Measurements from ENCODE around the gene CD8B.
"Not testable (repeated sequence)": the region's sequence is repeated elsewhere in the genome, so short reads cannot be mapped to it uniquely, and the experiment has no call there.

DNA sequence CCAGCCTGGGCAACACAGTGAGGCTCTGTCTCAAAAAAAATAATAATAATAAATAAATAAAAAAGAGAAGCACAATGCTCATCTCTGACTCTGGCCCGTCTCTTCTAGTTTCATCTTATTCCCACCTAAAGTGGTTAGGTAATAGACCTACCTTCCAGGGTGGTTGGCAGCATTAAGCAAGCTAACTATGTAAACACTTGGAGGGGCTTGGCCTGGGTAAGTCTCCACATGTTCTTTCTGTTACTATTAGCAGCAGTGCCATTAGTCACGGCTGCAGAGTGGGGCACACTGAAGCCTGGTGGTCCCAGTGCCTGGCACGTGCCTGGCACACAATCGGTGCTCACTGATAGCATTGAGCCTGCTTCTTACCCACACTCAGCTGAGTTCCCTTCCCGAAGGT, 4.0 kb downstream of the CD8B start:
- TF ChIP-seq POLR2A (IDR thresholded peaks at IDR 0.05; ENCODE audit: control extremely low read depth in 1 of 2, low read depth in 2 of 2, low read length in 2 of 2); ZNF274 (IDR thresholded peaks at IDR 0.05; ENCODE audit: borderline replicate concordance, extremely low read depth, low read length); POLR2AphosphoS5 (IDR thresholded peaks at IDR 0.05; ENCODE audit: low read depth, low read length); TEAD4 (IDR thresholded peaks at IDR 0.05; ENCODE audit: low read depth, low read length); YY1 (IDR thresholded peaks at IDR 0.05; ENCODE audit: low read depth, low read length); PHF8 (conservative IDR thresholded peaks at IDR 0.05; ENCODE audit: low read depth, low read length); GTF2F1 (IDR thresholded peaks at IDR 0.05; ENCODE audit: borderline replicate concordance, low read depth, low read length); CHD2 (IDR thresholded peaks at IDR 0.05; ENCODE audit: low read length); CREB1 (IDR thresholded peaks at IDR 0.05); BRCA1 (IDR thresholded peaks at IDR 0.05; ENCODE audit: low read depth, low read length): not testable (repeated sequence)
- TF ChIP-seq, protein P1, sequence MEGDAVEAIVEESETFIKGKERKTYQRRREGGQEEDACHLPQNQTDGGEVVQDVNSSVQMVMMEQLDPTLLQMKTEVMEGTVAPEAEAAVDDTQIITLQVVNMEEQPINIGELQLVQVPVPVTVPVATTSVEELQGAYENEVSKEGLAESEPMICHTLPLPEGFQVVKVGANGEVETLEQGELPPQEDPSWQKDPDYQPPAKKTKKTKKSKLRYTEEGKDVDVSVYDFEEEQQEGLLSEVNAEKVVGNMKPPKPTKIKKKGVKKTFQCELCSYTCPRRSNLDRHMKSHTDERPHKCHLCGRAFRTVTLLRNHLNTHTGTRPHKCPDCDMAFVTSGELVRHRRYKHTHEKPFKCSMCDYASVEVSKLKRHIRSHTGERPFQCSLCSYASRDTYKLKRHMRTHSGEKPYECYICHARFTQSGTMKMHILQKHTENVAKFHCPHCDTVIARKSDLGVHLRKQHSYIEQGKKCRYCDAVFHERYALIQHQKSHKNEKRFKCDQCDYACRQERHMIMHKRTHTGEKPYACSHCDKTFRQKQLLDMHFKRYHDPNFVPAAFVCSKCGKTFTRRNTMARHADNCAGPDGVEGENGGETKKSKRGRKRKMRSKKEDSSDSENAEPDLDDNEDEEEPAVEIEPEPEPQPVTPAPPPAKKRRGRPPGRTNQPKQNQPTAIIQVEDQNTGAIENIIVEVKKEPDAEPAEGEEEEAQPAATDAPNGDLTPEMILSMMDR (IDR thresholded peaks at IDR 0.05; ENCODE audit: control extremely low read depth in 1 of 3, insufficient read depth in 1 of 3, low read depth in 1 of 3, low read length in 3 of 3), result not testable (repeated sequence)
- TF ChIP-seq, protein P2, sequence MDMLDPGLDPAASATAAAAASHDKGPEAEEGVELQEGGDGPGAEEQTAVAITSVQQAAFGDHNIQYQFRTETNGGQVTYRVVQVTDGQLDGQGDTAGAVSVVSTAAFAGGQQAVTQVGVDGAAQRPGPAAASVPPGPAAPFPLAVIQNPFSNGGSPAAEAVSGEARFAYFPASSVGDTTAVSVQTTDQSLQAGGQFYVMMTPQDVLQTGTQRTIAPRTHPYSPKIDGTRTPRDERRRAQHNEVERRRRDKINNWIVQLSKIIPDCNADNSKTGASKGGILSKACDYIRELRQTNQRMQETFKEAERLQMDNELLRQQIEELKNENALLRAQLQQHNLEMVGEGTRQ (IDR thresholded peaks at IDR 0.05; ENCODE audit: low read length), result not testable (repeated sequence)
- TF ChIP-seq, protein P3, sequence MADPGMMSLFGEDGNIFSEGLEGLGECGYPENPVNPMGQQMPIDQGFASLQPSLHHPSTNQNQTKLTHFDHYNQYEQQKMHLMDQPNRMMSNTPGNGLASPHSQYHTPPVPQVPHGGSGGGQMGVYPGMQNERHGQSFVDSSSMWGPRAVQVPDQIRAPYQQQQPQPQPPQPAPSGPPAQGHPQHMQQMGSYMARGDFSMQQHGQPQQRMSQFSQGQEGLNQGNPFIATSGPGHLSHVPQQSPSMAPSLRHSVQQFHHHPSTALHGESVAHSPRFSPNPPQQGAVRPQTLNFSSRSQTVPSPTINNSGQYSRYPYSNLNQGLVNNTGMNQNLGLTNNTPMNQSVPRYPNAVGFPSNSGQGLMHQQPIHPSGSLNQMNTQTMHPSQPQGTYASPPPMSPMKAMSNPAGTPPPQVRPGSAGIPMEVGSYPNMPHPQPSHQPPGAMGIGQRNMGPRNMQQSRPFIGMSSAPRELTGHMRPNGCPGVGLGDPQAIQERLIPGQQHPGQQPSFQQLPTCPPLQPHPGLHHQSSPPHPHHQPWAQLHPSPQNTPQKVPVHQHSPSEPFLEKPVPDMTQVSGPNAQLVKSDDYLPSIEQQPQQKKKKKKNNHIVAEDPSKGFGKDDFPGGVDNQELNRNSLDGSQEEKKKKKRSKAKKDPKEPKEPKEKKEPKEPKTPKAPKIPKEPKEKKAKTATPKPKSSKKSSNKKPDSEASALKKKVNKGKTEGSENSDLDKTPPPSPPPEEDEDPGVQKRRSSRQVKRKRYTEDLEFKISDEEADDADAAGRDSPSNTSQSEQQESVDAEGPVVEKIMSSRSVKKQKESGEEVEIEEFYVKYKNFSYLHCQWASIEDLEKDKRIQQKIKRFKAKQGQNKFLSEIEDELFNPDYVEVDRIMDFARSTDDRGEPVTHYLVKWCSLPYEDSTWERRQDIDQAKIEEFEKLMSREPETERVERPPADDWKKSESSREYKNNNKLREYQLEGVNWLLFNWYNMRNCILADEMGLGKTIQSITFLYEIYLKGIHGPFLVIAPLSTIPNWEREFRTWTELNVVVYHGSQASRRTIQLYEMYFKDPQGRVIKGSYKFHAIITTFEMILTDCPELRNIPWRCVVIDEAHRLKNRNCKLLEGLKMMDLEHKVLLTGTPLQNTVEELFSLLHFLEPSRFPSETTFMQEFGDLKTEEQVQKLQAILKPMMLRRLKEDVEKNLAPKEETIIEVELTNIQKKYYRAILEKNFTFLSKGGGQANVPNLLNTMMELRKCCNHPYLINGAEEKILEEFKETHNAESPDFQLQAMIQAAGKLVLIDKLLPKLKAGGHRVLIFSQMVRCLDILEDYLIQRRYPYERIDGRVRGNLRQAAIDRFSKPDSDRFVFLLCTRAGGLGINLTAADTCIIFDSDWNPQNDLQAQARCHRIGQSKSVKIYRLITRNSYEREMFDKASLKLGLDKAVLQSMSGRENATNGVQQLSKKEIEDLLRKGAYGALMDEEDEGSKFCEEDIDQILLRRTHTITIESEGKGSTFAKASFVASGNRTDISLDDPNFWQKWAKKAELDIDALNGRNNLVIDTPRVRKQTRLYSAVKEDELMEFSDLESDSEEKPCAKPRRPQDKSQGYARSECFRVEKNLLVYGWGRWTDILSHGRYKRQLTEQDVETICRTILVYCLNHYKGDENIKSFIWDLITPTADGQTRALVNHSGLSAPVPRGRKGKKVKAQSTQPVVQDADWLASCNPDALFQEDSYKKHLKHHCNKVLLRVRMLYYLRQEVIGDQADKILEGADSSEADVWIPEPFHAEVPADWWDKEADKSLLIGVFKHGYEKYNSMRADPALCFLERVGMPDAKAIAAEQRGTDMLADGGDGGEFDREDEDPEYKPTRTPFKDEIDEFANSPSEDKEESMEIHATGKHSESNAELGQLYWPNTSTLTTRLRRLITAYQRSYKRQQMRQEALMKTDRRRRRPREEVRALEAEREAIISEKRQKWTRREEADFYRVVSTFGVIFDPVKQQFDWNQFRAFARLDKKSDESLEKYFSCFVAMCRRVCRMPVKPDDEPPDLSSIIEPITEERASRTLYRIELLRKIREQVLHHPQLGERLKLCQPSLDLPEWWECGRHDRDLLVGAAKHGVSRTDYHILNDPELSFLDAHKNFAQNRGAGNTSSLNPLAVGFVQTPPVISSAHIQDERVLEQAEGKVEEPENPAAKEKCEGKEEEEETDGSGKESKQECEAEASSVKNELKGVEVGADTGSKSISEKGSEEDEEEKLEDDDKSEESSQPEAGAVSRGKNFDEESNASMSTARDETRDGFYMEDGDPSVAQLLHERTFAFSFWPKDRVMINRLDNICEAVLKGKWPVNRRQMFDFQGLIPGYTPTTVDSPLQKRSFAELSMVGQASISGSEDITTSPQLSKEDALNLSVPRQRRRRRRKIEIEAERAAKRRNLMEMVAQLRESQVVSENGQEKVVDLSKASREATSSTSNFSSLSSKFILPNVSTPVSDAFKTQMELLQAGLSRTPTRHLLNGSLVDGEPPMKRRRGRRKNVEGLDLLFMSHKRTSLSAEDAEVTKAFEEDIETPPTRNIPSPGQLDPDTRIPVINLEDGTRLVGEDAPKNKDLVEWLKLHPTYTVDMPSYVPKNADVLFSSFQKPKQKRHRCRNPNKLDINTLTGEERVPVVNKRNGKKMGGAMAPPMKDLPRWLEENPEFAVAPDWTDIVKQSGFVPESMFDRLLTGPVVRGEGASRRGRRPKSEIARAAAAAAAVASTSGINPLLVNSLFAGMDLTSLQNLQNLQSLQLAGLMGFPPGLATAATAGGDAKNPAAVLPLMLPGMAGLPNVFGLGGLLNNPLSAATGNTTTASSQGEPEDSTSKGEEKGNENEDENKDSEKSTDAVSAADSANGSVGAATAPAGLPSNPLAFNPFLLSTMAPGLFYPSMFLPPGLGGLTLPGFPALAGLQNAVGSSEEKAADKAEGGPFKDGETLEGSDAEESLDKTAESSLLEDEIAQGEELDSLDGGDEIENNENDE (IDR thresholded peaks at IDR 0.05; ENCODE audit: insufficient replicate concordance, low read length), result not testable (repeated sequence)

Measured in H1 (cell line).